HG03135 (cell line): ENCODE results near the gene LGALSL.

Source experiments
- ATAC-seq: cut with Tn5 transposase; IDR thresholded peaks from one replicate; pipeline ENCODE4 v1.9.1; 2021; ENCODE audit warnings: mild to moderate bottlenecking, moderate library complexity; ENCODE audit not compliant: unreplicated experiment

The LGALSL gene

GRCh38 chr2:64453770-64454385, at the start of gene LGALSL:
TSS of gene LGALSL (plus strand) at chr2:64454162. CDS start at chr2:64454546, 384 bp downstream.
- peak; percentile 47 for ATAC-seq

GRCh38 chr2:64404743-64405142, 49.2 kb upstream of the LGALSL start:
- ATAC-seq = no peak

- ATAC-seq = no peak
These were observed 48.2 kb upstream of the LGALSL start for GRCh38 chr2:64405581-64406406.

GRCh38 chr2:64406407-64406774, 47.6 kb upstream of the LGALSL start:
- no peak for ATAC-seq

GRCh38 chr2:64408031-64408430, 45.9 kb upstream of the LGALSL start:
- ATAC-seq = no peak

GRCh38 chr2:64410671-64411070, 43.3 kb upstream of the LGALSL start:
- ATAC-seq = no peak

- ATAC-seq = no peak
These were observed 41.3 kb upstream of the LGALSL start for GRCh38 chr2:64412671-64413070.

- no peak for ATAC-seq
These were observed 39.1 kb upstream of the LGALSL start for GRCh38 chr2:64414736-64415435.

GRCh38 chr2:64417624-64418023, 36.3 kb upstream of the LGALSL start:
- no peak for ATAC-seq

- no peak for ATAC-seq
These were observed 34.3 kb upstream of the LGALSL start for GRCh38 chr2:64419596-64420165.

GRCh38 chr2:64420677-64421076, 33.3 kb upstream of the LGALSL start:
- ATAC-seq = no peak

GRCh38 chr2:64421201-64421600, 32.8 kb upstream of the LGALSL start:
- ATAC-seq = no peak

GRCh38 chr2:64422466-64422865, 31.5 kb upstream of the LGALSL start:
- no peak for ATAC-seq

GRCh38 chr2:64423303-64423702, 30.7 kb upstream of the LGALSL start:
- no peak for ATAC-seq

GRCh38 chr2:64424416-64424987, 29.5 kb upstream of the LGALSL start:
- ATAC-seq = no peak

- no peak for ATAC-seq
These were observed 27.6 kb upstream of the LGALSL start for GRCh38 chr2:64426183-64426952.

GRCh38 chr2:64434039-64434657, 19.8 kb upstream of the LGALSL start:
- no peak for ATAC-seq

- ATAC-seq = no peak
These were observed 16.1 kb upstream of the LGALSL start for GRCh38 chr2:64437883-64438282.

- ATAC-seq = no peak
These were observed 14.8 kb upstream of the LGALSL start for GRCh38 chr2:64439194-64439593.

- ATAC-seq = no peak
These were observed 13.1 kb upstream of the LGALSL start for GRCh38 chr2:64440843-64441242.
